HG03159 (cell line): ENCODE data around the gene UBE2R2.
"Not testable (repeated sequence)": the region's sequence is repeated elsewhere in the genome, so short reads cannot be mapped to it uniquely, and the experiment has no call there.

Experiments used
- ATAC-seq: cut with Tn5 transposase; IDR thresholded peaks from one replicate; pipeline ENCODE4 v1.9.1; 2021; ENCODE audit warnings: mild to moderate bottlenecking, moderate library complexity; ENCODE audit not compliant: unreplicated experiment

Gene UBE2R2

GRCh38 chr9:33798545-33798944 lies 18.4 kb upstream of the UBE2R2 start:
- ATAC-seq: no peak

GRCh38 chr9:33799928-33800704 lies 16.8 kb upstream of the UBE2R2 start:
- no peak for ATAC-seq

- ATAC-seq: no peak
Measured at GRCh38 chr9:33800886-33801285, 16.1 kb upstream of the UBE2R2 start.

GRCh38 chr9:33801943-33802500 lies 14.9 kb upstream of the UBE2R2 start:
- not testable (repeated sequence) for ATAC-seq

GRCh38 chr9:33804196-33804595 lies 12.8 kb upstream of the UBE2R2 start:
- not testable (repeated sequence) for ATAC-seq

- not testable (repeated sequence) for ATAC-seq
Measured at GRCh38 chr9:33807156-33807555, 9.8 kb upstream of the UBE2R2 start.

GRCh38 chr9:33808979-33809322 lies 8.0 kb upstream of the UBE2R2 start:
- not testable (repeated sequence) for ATAC-seq

GRCh38 chr9:33809506-33809905 lies 7.5 kb upstream of the UBE2R2 start:
- no peak for ATAC-seq

- no peak for ATAC-seq
Measured at GRCh38 chr9:33813712-33814641, 3.0 kb upstream of the UBE2R2 start.

- no peak for ATAC-seq
Measured at GRCh38 chr9:33815781-33816180, 1.2 kb upstream of the UBE2R2 start.

GRCh38 chr9:33817327-33818166 lies 587 bp downstream of the UBE2R2 start:
- ATAC-seq: peak; percentile 19

GRCh38 chr9:33818167-33818846 lies 1.3 kb downstream of the UBE2R2 start:
- ATAC-seq: no peak

- ATAC-seq: no peak
Measured at GRCh38 chr9:33818847-33819500, 2.0 kb downstream of the UBE2R2 start.

- no peak for ATAC-seq
Measured at GRCh38 chr9:33820231-33820745, 3.3 kb downstream of the UBE2R2 start.

- ATAC-seq: no peak
Measured at GRCh38 chr9:33823801-33824200, 6.8 kb downstream of the UBE2R2 start.

GRCh38 chr9:33827285-33827684 lies 10.3 kb downstream of the UBE2R2 start:
- not testable (repeated sequence) for ATAC-seq

GRCh38 chr9:33829641-33830230 lies 12.8 kb downstream of the UBE2R2 start:
- ATAC-seq: not testable (repeated sequence)

- no peak for ATAC-seq
Measured at GRCh38 chr9:33835625-33836260, 18.8 kb downstream of the UBE2R2 start.
